ENCODE data around the gene DGKZ.

DGKZ gene

GRCh38 chr11:46383974-46384701 is 36.9 kb downstream of the DGKZ start:
- H3K27me3 ChIP-seq (ENCODE audit: low read depth, low read length) = peaks cover 20% of the 10 kb centered on the region

DNA sequence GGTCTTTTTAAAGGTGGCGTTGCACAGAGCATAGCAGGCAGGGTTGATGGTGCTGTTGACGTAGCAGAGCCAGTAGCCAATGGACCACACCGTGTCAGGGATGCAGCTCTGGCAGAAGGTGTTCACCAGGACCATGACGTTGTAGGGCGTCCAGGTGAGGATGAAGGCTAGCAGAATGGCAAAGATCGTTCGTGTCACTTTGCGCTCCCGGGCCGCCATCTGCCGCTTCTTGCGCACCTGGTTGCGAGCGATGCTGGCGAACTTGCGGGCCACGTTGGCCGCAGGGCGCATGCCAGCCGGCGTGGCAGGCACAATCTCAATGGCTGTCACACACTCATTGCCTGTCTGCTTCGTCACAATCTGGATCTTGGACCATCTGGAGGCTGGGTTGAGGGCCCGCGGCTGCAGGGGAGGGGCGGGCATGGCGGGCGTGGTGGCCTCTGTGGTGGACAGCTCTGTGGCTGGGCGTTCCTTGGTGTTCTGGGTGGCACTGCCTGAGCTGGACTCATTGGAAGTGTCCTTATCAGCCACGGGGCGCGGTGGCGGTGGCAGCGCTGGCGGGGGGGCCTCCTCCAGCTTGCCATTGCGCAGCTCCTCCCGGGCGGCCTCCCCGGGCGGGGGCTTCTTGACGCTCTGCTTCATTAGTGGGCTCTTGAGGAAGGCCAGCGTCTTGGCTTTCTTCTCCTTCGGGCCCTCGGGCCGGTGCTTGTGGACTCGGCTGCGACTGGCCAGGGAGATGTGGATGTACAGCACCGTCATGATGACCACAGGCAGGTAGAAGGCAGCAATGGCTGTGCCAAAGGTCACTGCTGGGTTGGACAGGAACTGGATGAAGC is 38.1 kb downstream of the DGKZ start:
- H3K9me3 ChIP-seq (ENCODE audit: control insufficient read depth in 1 of 2, low read length in 2 of 2) = no peaks in the 10 kb centered on the region
- H3K27me3 ChIP-seq (ENCODE audit: low read depth, low read length) = peaks cover 31% of the 10 kb centered on the region
- peaks cover 4 to 32% of the 10 kb centered on the region in 2 donors for H3K4me1 ChIP-seq (ENCODE audit: control insufficient read depth in 1 of 2, insufficient read depth in 2 of 2, low read length in 2 of 2)
- no peak overlapping the region for H3K27ac ChIP-seq (ENCODE audit: low read length)
- H3K4me3 ChIP-seq (ENCODE audit: low read depth in 1 of 2, low read length in 2 of 2) = no peak overlapping the region
- H3K36me3 ChIP-seq (ENCODE audit: control insufficient read depth in 1 of 2, insufficient read depth in 2 of 2, low read length in 2 of 2) = no peaks in the 10 kb centered on the region

More at GRCh38 chr11:46383974-46384701, 36.9 kb downstream of the DGKZ start:
- H3K36me3 ChIP-seq (ENCODE audit: control insufficient read depth in 1 of 2, insufficient read depth in 2 of 2, low read length in 2 of 2) = no peaks in the 10 kb centered on the region
- H3K4me3 ChIP-seq (ENCODE audit: low read depth in 1 of 2, low read length in 2 of 2) = no peak overlapping the region
- no peaks in the 10 kb centered on the region for H3K9me3 ChIP-seq (ENCODE audit: control insufficient read depth in 1 of 2, low read length in 2 of 2)
- peaks cover 4 to 21% of the 10 kb centered on the region in 2 donors for H3K4me1 ChIP-seq (ENCODE audit: control insufficient read depth in 1 of 2, insufficient read depth in 2 of 2, low read length in 2 of 2)
- peak overlapping the region; percentile 14 for H3K27ac ChIP-seq (ENCODE audit: low read length)

- H3K9me3 ChIP-seq (ENCODE audit: control insufficient read depth in 1 of 2, low read length in 2 of 2) = no peaks in the 10 kb centered on the region
- no peak overlapping the region for H3K27ac ChIP-seq (ENCODE audit: low read length)
- H3K4me1 ChIP-seq (ENCODE audit: control insufficient read depth in 1 of 2, insufficient read depth in 2 of 2, low read length in 2 of 2) = peaks cover 4 to 34% of the 10 kb centered on the region in 2 donors
- no peak overlapping the region for H3K4me3 ChIP-seq (ENCODE audit: low read depth in 1 of 2, low read length in 2 of 2)
- peaks cover 38% of the 10 kb centered on the region for H3K27me3 ChIP-seq (ENCODE audit: low read depth, low read length)
- H3K36me3 ChIP-seq (ENCODE audit: control insufficient read depth in 1 of 2, insufficient read depth in 2 of 2, low read length in 2 of 2) = no peaks in the 10 kb centered on the region
Observed at GRCh38 chr11:46386005-46386578, 38.8 kb downstream of the DGKZ start.

DNA sequence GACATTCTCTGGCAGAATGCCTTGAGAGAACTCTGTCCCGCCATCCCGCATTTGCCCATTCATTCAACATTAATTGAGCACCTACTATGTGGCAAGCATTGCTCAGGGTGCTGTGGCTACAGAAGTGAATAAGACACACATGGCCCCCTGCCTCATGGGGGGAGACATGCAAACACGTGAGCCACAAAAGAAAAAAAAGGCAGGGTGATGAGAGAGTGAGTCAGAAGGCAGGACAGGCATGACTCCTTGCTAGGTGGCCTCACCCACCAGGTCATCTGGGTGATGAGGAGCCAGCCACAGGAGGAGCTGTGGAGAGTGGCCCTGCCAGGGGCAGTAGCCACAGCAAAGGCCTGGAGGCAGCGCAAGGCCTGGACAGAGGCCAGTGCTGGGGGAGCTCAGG is 39.4 kb downstream of the DGKZ start:
- Histone ChIP-seq H3K4me3 (ENCODE audit: low read depth in 1 of 2, low read length in 2 of 2) (no peak overlapping the region), H3K9me3 (ENCODE audit: control insufficient read depth in 1 of 2, low read length in 2 of 2) (no peaks in the 10 kb centered on the region), H3K36me3 (ENCODE audit: control insufficient read depth in 1 of 2, insufficient read depth in 2 of 2, low read length in 2 of 2) (no peaks in the 10 kb centered on the region), H3K27ac (ENCODE audit: low read length) (no peak overlapping the region), H3K27me3 (ENCODE audit: low read depth, low read length) (peaks cover 40% of the 10 kb centered on the region), H3K4me1 (ENCODE audit: control insufficient read depth in 1 of 2, insufficient read depth in 2 of 2, low read length in 2 of 2) (peaks cover 4 to 36% of the 10 kb centered on the region in 2 donors)

DNA sequence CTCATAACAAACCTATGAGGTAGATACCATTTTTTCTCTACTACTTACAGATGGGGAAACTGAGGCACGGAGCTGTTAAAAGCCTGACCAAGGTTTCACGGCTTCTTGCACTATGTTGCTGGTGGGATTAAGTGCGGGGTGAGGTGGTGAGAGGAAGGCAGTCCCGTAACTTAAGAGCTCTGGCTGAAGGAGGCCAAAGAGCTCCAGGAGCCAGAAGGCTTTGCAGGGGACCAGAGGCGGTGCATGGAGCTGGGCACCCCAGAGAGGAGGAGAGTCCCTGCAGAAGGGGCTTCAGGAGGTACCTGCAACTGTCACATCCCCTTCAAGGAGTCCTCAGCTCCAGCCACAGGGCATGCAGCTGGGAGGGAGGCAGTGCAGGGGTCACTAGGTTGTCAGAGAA is 40.2 kb downstream of the DGKZ start:
- H3K4me1 ChIP-seq (ENCODE audit: control insufficient read depth in 1 of 2, insufficient read depth in 2 of 2, low read length in 2 of 2) = peaks cover 4 to 33% of the 10 kb centered on the region in 2 donors
- no peak overlapping the region for H3K4me3 ChIP-seq (ENCODE audit: low read depth in 1 of 2, low read length in 2 of 2)
- H3K27ac ChIP-seq (ENCODE audit: low read length) = no peak overlapping the region
- H3K9me3 ChIP-seq (ENCODE audit: control insufficient read depth in 1 of 2, low read length in 2 of 2) = no peaks in the 10 kb centered on the region
- no peaks in the 10 kb centered on the region for H3K36me3 ChIP-seq (ENCODE audit: control insufficient read depth in 1 of 2, insufficient read depth in 2 of 2, low read length in 2 of 2)
- peaks cover 40% of the 10 kb centered on the region for H3K27me3 ChIP-seq (ENCODE audit: low read depth, low read length)

DNA sequence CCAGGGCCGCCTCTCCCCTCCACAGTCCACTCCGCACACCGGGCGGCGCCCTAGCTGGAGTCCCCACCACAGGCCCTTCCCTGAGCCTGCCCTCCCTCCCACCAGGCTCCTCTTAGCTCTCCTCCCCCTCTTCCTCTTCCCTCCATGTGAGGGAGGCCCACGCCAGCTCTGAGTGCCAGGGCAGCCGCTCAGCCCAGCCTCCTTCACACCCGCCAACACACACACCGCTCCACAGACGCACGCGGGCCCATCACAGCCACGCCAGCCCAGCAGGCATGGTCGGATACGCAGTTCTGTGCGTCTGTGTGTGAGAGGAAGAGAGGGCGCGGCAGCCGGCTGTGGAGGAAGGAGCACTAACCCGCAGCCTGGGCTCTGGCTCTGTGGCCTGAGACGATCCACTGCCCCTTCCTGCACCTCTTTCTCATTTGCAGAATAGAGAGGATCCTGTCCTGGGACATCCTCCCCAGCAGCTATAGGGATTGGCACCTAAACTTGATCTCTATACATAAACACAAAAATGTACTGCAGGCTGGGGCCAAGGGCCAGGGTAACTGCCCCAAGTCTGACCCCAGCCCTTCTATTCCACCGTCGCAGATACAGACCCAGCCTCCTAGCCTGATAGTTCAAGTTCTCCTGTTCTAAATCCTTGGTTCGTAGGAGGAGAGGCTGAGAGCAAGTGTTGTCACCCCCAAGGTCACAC is 40.8 kb downstream of the DGKZ start:
- no peak overlapping the region for H3K4me3 ChIP-seq (ENCODE audit: low read depth in 1 of 2, low read length in 2 of 2)
- H3K27me3 ChIP-seq (ENCODE audit: low read depth, low read length) = peaks cover 40% of the 10 kb centered on the region
- no peak overlapping the region for H3K27ac ChIP-seq (ENCODE audit: low read length)
- peaks cover 4 to 33% of the 10 kb centered on the region in 2 donors for H3K4me1 ChIP-seq (ENCODE audit: control insufficient read depth in 1 of 2, insufficient read depth in 2 of 2, low read length in 2 of 2)
- no peaks in the 10 kb centered on the region for H3K36me3 ChIP-seq (ENCODE audit: control insufficient read depth in 1 of 2, insufficient read depth in 2 of 2, low read length in 2 of 2)
- H3K9me3 ChIP-seq (ENCODE audit: control insufficient read depth in 1 of 2, low read length in 2 of 2) = no peaks in the 10 kb centered on the region

DNA sequence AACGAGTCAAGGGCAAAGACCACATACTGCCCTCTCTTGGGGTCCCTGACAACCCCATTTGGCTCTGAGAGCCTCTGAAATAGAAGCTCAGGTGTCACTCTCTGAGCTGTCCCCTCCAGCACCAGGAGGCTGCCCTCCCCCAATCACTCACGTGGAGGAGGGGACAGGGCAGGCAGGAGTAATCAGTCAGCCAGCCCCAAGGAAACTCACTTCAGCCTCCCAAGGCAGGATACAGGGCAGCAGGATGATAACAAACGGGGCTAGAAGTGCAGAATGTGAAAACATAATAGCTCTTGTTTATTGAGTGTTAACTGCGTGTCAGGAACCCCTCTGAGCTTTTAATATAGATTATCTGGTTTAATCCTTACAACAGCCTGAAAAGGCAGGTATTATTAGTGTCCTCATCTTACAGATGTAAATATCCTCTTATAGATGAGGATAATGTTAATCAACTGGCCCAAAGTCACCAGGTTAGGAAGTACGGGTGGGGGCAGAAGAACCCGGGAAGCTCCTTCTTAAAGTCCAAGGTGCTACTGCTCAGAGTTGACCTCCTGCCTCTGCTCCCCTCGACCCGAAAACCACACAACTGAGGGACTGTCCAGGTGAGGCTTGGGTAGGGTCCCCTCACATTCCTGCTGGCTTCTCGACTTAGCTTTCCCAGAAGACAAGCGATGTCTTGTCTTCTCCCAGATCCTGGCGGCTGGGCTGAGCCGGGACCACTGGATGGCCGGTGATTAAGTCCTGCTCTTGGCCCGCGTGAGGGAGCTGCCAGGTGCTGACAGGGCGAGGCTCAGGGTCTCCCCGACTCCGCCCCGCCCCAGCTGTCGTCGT is 41.6 kb downstream of the DGKZ start:
- Histone ChIP-seq H3K9me3 (ENCODE audit: control insufficient read depth in 1 of 2, low read length in 2 of 2) (no peaks in the 10 kb centered on the region), H3K4me1 (ENCODE audit: control insufficient read depth in 1 of 2, insufficient read depth in 2 of 2, low read length in 2 of 2) (peaks cover 4 to 37% of the 10 kb centered on the region in 2 donors), H3K27me3 (ENCODE audit: low read depth, low read length) (peaks cover 40% of the 10 kb centered on the region), H3K36me3 (ENCODE audit: control insufficient read depth in 1 of 2, insufficient read depth in 2 of 2, low read length in 2 of 2) (no peaks in the 10 kb centered on the region), H3K27ac (ENCODE audit: low read length) (no peak overlapping the region), H3K4me3 (ENCODE audit: low read depth in 1 of 2, low read length in 2 of 2) (peak overlapping the region in 1 of 2 donors; percentile 62)

DNA sequence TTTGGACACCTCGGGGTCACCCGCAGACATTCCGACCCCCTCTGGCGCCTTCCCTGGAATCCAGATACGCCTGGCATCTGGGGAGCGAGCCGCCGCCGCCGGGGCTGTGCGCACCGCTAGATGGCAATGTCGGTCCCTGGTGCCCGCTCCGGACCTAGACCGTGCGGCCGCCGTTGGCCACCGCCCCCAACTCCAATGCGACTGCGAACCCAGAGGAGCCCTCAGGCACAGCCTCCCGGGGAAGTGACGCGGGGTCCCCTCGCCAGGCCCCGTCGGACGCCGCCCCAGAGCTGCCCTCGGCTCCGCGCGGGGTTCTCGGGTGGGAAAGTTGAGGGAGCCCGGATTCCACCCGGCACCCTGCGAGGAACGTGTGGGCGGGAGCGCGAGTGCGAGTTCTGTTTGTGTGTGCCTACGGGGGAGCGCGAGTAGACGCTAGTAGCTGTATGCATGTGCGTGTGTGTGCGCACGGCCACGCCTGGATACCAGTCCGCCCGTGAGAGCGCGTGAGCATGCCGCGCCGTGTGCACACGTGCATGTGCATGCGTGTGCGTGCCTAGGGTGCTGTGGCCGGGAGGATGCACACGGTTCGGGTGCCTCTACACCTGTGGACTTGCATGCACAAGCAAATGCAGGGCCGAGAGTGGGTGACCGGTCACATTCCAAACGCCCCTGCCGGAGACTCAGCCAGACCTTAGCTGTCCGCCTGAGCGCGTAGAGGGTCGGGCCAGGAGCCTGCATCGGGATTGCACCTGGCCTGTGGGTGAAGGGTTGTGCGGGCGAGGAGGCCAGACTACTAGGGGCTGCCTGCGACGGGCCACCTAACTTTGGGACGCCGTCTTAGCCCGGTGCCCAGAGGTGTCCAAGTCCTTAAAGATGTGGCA is 42.4 kb downstream of the DGKZ start:
- no peaks in the 10 kb centered on the region for H3K36me3 ChIP-seq (ENCODE audit: control insufficient read depth in 1 of 2, insufficient read depth in 2 of 2, low read length in 2 of 2)
- peaks cover 4 to 37% of the 10 kb centered on the region in 2 donors for H3K4me1 ChIP-seq (ENCODE audit: control insufficient read depth in 1 of 2, insufficient read depth in 2 of 2, low read length in 2 of 2)
- H3K27me3 ChIP-seq (ENCODE audit: low read depth, low read length) = peaks cover 40% of the 10 kb centered on the region

GRCh38 chr11:46390331-46391171 is 43.3 kb downstream of the DGKZ start:
- peaks cover 4 to 37% of the 10 kb centered on the region in 2 donors for H3K4me1 ChIP-seq (ENCODE audit: control insufficient read depth in 1 of 2, insufficient read depth in 2 of 2, low read length in 2 of 2)
- peak overlapping the region in 1 of 2 donors; percentile 62 for H3K4me3 ChIP-seq (ENCODE audit: low read depth in 1 of 2, low read length in 2 of 2)
- no peaks in the 10 kb centered on the region for H3K9me3 ChIP-seq (ENCODE audit: control insufficient read depth in 1 of 2, low read length in 2 of 2)
- peaks cover 40% of the 10 kb centered on the region for H3K27me3 ChIP-seq (ENCODE audit: low read depth, low read length)
- H3K36me3 ChIP-seq (ENCODE audit: control insufficient read depth in 1 of 2, insufficient read depth in 2 of 2, low read length in 2 of 2) = peaks cover 0 to under 1% of the 10 kb centered on the region in 2 donors
- no peak overlapping the region for H3K27ac ChIP-seq (ENCODE audit: low read length)

More for the DNA sequence above, 42.4 kb downstream of the DGKZ start:
- Histone ChIP-seq H3K9me3 (ENCODE audit: control insufficient read depth in 1 of 2, low read length in 2 of 2) (no peaks in the 10 kb centered on the region), H3K4me3 (ENCODE audit: low read depth in 1 of 2, low read length in 2 of 2) (peak overlapping the region; percentile 46 to 62), H3K27ac (ENCODE audit: low read length) (no peak overlapping the region)
